ENCODE data around the gene TMEM131.
"Not testable (repeated sequence)": the region's sequence is repeated elsewhere in the genome, so short reads cannot be mapped to it uniquely, and the experiment has no call there.

TMEM131 gene

DNA sequence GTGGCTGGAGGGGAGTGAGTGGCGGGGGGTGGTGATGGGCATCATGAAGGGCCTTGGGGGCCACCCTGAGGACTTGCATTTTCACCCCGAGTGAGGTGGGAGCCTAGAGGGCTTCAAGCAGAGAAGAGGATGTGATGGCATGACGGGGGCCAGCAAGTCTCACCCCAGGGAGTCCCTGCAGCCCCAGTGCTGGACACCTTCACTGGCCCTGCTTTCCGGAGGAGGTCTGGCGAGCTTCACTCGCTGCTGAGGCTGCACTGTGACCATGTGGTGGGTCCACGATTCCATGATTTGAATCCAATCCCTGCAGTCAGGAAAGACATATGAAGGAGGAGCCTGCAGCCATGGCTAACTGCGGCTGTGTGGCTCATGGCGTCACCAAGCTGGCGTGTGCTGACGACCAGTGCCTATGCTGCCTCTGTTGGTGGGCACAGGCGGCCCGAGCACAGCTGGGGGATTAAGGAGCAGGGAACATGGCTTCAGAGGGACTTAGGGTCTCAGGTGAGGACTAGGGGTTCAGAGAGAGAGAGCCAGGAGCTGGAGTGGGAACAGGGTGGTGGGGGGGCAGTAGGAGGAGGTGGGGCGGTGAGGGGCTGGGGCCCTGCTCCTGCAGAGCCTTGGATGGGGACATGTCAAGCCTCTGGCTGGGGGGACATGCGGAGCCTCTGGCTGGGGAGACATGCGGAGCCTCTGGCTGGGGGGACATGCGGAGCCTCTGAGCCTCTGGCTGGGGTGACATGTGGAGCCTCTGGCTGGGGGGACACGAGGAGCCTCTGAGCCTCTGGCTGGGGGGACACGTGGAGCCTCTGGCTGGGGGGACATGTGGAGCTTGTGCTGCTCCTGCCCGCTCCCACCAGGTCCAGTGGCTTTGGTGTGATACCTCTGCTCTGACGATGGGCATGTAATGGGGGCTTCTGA lies 278.8 kb downstream of the TMEM131 start:
- DNase-seq = no peak

DNA sequence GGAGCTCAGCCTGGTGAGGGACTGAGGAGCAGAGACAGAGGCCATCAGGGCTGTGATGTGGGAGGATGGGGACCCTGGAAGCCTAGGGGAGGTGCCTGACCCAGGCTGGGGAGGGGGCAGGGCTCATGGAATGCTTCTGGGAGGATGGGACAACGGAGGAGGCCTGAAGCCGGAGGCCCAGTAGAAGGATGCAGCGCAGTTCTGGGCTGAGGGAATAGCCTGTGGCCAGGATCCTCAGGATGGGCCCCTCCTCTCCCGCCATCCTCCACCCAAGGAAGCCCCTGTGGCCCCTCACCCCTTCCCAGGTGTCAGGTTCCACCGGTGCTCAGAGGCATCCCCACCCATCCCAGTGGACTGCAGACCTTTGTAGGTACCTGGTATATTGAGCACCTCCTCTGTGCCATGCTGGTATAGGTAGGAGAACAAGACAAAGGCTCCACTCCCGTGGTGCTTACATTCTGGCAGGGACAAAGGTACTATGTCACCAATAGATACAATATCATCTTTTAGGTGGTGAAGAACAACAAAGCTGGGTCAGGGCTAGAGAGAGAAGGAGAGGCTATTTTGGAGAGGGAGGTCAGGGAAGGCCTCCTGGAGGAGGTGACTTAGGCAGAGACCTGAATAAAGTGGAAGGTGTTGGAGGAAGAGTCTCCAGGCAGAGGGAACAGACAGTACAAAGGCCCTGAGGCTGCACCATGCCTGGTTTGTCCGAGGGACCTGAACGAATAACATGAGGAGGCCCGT lies 279.6 kb downstream of the TMEM131 start:
- DNase-seq = no peak

DNA sequence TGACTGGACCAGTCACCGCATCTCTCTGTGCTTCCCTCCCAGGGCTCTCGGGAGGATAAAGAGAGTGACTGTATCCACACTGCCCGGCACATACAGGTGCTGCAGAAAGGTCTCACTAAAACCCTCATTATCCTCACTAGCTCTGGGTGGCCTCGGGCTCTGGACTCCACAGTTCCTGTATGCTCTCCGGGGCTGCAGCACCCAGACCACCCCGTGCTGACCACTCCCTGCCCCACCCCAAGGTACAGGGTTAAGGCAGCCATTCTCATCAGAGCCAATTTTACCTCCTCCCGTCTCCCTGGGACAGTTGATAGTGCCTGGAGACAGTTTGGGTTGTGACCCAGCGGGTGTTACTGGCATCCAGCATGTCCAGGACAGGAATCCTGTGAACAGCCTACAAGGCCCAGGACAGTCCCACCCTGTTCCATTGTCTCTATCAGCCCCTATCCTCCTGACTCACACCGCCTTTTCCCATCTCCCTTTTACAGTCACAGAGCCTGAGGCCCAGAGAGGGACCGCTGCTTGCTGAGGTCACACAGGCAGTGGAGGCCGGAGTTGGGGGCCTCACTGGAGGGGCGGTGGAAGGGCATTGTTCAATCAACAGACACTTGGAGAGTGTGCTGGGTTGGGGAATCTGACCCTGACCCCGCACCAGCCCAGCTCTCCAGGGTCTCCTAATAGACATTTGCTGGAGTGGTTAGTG lies 280.6 kb downstream of the TMEM131 start:
- no peak for DNase-seq

DNA sequence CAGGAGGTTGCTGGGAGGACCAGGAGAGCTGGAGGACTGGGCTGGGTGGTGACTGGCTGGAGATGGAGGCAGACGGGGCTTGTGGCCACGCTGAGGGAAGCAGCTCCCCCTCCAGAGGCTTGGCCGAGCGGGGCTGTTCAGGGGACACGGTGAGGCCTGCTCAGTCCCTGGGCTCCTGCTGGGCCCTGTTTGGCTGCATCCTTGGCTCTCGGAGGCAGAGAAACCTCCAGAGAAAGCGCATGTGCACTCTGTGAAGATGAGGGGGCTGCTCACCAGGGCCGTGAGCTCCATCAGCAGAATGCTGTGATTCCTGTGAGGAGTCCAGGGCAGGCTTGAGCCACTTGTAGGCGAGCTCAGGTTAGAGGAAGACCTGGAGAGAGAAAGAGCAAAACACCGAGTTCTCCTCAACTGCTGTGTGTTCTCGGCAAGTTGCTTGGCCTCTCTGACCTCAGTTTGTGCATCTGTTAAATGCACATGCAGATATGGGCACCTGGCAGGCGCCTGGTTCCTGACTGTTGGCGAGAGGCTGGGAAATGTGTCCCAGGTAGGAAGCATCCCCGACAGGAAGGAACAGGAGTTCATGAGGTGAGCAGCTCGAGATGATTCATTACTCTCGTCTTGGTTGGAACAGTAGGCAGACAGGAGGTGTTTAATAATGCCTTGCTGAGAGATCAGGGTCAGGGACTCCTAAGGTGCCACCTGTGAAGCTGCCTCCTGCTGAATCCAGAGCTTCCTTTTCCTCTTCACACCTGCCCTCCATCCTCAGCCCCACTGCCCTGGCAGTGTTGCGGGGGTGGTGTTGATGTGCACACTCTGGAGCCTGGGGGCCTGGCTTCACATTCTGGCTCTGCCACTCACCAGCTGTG lies 281.4 kb downstream of the TMEM131 start:
- DNase-seq = no peak

DNA sequence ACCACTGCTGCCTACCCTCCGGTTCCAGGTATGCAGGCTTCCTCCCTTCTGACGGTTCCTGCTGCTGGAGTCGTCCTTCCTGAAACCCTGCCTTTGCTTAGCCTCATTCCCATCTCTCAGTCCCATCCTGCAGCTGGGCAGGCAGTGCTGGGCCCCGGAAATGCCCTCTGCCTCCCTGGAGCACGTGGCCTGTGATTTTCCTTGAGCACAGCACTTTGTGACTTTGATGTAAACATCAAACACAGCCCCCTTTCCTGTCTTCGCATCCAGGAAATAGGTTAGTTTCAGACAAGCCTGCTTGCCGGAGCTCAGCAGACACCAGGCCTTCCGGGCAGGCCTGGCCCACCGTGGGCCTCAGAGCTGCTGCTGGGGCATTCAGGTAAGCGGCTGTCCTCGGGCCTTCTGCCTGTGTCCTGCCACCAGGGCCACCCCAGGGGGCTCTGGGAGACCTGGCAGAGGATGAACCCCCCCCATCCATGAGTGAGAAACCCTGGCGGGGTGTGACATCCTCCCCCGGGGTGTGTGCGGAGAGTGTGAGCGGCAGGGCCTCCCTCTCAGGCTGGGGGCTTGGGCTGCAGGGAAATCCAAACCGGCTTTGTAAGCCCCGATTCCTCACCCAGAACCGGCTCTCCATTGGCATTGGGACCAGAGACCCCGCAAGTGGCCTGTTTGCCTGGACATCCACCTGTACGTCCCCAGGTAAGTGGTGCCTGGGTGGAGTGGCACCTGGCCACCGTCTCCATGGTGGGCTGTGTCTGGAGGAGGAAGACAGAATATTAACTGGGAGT lies 282.3 kb downstream of the TMEM131 start, which contains the start of gene ZAP70:
TSS of gene ZAP70 (plus strand) at position 281 of the 788 bp plus-strand sequence. CDS start 10,461 bp downstream, outside the sequence.
- no peak for DNase-seq

DNA sequence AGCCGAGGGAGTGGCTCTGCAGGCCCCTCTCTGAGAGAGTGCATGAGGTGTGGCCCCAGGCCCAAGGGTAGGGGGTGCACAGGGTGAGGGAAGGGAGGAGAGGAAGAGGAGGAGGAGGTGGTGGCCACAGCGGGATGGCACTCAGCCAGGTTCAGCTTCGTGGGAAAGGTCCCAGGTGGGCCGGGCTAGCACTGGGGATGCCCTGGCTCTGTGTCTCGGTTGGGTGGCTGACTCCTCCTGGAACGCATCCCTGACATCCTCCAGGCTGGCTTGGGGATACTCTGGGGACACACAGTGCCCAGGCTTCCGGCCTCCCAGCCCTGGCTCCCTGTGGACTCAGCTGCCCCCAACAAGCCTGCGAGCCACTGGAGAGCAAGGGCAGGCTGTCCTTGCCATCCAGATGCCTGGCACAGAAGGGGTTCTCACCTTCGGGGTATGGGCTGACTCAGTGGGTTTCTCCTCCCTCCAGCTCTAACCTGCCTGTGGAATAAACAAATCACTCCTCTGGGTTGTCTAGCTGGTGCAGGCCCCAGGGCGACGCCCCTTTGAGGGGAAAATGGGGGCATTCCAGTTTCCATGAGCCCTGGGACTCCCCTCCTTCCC lies 283.0 kb downstream of the TMEM131 start:
- DNase-seq = no peak

DNA sequence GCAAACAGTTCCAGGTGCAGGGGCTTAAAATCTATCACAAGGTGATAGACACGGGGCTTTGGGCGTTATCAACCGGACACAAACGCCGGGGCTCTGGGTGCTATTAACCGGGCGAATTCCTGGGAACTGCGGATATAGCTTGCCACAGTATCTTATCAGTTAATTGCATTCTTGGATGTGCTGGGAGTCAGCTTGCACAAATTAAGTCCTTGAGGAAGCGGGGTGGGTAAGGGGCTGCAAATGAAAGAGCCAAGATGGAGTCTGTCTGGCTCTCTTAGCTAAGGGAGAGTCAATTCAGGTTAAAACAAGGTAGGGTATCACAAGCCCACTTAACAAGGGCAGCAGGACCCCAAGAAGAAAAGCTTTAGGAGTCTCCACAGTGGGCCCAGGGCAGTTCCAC lies 283.6 kb downstream of the TMEM131 start:
- DNase-seq = not testable (repeated sequence)

DNA sequence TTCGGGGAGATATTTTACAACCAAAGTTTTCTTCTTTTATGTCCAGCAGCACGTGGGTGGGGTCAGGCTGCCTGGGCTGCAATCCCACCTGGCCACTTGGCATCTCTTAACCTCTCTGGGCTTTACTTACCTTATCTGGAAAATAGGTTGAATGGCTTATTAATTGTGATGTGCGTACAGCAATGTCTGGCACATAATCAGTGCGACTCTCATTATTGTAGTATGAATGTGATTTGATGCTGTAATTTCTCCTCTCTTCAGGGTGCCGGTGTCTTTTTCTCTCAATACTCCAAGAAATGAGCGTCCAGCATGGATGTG lies 284.4 kb downstream of the TMEM131 start:
- no peak for DNase-seq

DNA sequence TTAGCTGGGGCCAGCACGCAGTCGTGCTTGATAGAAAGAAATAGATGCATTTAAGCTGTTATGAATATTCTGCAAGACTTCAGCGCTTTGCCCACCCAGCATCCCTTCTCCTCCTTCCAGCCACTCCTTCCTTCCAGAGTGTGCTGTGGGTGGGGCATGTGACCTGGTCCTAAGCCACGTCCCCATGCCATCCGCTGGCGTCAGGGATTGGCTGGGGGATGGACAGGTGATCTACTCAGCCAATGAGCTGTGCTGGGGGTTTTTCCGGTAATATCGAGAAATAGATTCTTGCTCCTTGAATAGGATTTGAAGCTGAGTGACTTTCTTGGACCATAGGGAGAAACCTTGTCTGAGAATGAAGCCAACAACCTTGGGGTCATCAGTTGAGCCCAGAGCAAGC lies 287.1 kb downstream of the TMEM131 start:
- DNase-seq = no peak

DNA sequence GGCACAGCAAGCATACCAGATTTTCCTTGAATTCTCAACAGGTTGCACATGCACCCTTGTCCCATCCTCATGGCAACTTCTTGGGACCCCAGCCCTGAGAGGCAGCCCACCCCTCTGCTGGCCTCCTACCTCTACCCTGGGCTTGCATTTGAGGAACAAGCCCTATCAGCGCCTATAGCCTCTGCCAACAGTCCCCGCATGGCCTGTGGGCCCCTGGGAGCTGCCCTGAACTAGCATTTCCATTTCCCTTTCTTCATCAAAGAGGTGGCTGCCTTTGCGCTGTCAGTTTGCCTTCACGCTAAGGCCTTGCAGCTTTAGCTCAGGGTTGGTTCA lies 287.7 kb downstream of the TMEM131 start:
- no peak for DNase-seq

DNA sequence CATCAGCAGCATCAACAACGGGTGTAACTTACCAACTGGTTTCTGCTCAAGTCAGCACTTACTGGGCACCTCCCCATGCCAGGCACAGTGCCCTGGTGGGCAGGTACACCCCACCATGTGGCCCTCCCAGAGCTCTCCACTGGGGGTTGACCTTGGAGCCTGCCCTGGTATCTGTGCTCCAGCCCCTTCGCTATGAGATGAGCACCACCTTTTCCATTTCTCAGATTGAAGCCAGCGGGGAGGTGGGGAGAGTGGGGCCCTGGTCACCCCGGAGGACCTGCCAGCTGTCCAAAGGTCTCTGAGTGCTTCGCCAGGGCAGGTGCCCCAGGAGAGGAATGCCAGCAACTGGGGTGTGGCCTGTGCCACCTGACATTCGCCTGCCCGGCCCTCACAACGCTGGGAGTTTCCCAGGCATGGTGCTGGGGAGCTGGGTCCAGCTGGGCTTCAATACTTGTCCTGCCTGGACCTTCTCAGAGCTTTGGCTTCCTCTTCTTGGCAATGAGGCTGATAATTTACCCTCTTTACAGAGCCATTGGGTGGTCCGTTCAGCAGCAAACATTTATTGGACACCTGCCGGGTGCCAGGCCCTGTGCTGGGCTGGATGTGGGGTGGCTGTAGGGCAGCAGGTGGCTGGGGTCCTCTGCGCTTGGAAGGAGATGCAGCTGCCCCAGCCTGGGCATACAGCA lies 288.2 kb downstream of the TMEM131 start:
- no peak for DNase-seq

DNA sequence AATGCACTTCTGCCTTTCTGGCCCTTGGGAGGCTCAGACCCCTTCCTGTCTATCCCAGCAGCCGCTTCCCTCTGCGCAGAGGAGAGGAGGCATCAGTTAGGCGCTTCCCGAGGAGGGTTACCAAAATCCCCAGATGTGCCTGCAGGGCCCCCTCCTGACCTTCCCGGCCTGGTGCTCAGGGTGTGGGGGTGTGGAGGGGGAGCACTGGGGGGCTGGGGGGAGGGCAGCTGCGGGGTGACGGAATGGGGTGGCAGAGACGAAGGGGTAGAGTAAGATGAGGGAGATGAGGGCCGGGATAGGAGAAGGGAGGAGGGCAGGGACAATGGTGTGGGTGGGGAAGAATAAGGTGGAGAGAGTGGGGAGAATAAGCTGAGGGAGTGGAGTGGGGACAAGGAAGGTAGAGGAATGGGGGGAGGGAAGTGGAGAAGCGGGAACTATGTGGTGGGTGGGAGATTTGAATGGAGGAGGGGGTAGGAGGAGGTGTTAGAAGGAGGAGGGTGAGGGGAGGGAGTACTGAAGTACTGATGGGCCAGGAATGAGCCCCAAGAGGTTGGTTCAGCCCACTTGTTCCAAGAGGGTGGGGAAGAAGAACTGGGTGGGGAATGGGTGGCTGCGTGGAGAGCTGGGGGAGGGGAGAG lies 288.9 kb downstream of the TMEM131 start:
- DNase-seq = no peak
